GM21737 (cell line): ENCODE measurements around the gene EXOC4.

ENCODE experiments used
- ATAC-seq: cut with Tn5 transposase; IDR thresholded peaks from one replicate; pipeline ENCODE4 v1.9.1; 2021; ENCODE audit warnings: mild to moderate bottlenecking, moderate library complexity; ENCODE audit not compliant: unreplicated experiment

The EXOC4 gene

DNA sequence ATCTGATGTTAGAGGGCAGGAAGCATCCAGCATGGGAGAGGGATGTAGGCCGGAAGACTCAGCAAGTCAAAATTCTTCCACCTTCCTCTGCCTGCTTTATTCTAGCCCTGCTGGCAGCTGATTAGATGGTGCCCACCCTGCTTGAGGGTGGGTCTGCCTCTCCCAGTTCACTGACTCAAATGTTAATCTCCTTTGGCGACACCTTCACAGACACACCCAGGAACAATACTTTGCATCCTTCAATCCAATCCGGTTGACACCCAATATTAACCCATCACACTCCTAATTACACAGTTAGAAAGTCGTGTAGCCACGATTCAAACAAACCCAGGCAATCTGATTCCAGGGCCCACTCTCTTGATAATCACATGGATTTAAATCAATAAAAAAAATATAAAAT lies 440.4 kb downstream of the EXOC4 start:
- no peak for ATAC-seq

DNA sequence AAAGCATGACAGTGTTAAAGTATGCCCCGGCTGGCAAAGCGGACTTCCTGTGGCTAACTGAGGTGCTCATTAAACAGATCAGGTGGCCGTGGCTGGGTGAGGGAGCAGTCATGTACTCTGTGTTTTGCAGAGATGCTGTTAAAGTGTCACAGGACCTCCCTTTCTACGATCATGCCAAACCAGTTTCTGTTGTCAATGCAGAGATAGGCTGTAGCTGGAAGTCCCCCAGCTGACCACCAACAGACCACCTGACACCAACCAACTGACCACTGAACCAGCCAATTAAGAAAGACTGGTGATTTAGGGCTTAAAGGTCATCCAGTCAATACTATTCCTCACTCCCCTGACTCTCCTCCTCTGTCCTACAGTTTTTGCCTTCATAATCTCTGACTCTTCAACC lies 443.2 kb downstream of the EXOC4 start:
- ATAC-seq = no peak

DNA sequence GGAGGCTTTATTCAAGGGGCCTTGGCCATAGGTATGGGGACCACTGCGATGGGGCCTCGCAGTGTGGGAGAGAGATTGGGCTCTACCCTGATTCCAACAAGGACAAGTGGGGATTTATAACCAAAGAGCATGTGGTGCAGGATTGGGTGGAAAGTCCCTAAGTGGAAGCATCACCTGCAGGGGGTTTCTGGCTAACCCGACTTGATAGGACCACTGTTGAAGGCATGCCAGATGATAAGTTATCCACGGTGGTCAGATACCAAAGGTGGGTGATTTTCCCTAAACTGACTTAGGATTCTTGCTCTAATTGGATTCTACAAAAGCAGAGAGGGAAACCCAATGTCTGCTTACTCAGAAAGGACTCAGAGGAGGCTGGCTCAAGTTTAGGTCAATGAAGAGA lies 444.7 kb downstream of the EXOC4 start:
- ATAC-seq = no peak

DNA sequence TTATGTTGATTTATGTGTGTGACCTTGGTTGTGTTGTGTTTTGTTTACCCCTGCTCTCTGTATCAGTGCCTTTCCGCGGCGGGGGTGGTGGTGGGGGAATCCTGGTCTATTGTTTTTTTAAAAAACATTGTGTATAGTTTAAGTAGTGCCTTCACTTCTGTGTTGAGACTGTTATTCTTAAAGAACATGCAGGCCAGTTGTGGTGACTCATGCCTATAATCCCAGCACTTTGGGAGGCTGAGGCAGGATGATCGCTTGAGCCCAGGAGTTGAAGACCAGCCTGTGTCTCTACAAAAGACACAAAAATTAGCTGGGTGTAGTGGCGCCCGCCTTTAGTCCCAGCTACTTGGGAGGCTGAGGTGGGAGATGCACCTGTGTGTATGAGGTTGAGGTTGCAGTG lies 445.2 kb downstream of the EXOC4 start:
- ATAC-seq = no peak

DNA sequence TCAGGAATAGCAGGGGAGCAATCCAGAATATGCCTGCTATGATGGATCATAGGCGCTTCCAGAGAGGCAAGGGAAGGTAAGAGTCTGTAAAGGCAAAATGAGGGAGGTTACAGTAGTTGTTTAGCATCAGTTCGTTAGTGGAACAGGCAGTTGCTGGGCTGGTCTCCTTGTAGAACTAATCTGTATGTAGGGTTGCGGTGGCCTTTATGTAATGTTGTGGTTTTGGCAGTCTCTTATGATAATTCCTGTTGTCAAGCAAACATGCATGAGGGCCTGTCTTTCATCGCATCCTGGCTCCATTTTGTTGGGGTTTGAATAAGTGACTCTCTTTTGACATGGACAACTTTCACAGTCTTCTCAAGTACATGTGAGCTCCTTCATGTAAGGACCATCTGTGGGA lies 446.5 kb downstream of the EXOC4 start:
- no peak for ATAC-seq

DNA sequence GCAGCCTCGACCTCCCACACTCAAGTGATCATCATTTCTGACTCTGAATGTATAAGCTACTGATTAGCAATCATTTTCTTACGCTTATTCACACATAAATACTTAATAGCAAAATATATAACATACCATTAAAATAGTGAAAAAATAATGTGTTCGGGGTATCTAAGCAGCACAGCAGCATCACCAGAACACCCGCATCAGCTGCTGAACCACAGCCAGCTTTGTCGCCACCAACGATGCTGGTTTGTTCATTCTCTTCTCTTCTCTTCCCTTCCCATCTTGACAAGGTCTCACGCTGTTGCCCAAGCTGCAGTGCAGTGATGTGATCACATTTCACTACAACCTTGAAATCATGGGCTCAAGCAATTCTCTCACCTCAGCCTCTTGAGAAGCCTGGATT lies 449.2 kb downstream of the EXOC4 start:
- ATAC-seq = no peak

DNA sequence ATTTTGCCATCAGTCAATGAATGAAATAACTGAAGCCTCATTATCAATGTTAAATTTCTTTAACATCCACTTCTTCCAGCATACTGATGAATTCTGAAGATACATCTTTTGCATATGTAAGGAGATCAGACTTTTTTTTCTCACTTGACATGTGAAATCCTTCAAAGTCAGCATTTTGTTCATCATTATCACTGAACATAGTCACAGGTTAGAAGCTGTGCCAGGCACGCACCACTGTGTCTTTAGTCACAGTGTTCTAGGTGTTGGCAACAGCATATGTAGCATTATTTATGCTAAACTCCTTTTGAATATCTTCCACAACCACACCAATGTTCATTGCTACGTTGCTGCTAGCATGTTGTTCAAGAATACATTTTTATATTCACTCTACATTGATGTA lies 450.1 kb downstream of the EXOC4 start:
- no peak for ATAC-seq

DNA sequence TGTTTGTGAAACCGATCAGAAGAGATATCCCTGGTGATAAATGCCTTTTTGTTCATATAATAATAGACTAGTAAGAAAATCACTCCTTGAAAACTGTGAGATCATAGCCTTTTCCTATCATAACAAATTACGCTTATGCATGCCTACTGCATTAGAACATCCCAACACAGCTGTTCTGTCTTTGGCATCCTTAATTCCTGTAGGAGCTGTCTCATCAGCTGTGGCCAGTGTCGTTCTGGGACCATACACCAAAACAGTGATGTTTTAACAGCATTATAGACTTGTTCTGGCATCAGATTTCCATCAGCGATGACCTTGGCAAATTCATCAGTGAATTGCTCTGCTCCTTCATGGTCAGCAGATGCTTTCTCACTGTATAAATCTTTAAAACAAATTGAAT lies 450.7 kb downstream of the EXOC4 start:
- no peak for ATAC-seq

DNA sequence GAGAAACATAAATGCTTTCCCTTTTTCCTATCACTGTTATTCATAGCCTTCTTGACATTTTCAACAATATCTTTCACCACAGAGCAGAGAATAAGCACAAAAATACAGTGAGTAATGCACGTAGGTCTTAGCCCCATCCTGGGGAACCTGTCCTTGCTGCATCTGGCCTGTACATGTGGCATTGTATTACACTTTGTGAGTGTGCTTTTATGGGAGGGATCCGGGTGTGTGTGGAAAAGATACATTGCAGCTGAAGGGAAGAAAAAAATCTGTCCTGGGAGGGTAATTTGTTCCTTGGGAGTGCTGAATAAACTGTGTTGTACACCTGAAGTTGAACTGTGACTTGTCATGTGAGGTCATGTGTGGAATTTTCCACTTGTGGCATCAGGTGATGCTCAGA lies 451.6 kb downstream of the EXOC4 start:
- ATAC-seq = no peak

DNA sequence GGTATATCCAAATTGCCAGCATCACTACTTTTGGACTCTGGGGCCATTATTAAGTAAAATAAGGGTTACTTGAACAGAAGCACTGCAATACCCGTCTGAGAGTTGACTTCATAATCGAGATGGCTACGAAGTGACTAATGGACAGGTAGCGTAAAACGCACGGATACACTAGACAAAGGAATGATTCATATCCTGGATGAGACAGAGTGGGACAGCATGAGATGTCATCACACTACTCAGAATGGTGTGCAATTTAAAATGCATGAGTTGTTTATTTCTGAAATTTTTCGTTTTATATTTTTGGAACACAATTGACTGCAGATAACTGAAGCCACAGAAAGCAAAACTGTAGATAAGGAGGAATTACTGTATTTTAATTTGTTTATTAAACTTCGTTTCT lies 452.7 kb downstream of the EXOC4 start:
- no peak for ATAC-seq

DNA sequence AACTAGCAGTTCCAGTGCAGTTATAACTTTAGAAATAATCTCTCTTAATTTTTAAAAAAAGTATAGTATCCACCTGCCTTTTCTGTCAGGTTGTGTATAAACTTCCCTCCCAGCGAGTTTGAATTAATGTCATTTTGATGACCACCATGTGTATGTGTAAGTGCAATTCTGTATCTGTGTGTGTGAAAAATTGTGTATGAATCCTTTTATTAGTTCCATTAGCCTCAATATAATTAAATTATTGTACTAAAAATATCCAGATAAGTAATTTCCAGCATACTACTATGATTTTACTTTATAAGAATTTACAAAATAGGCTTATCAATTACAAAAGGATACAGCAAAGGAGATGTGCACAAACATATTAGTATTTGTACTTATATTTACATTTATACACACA lies 453.1 kb downstream of the EXOC4 start:
- no peak for ATAC-seq

DNA sequence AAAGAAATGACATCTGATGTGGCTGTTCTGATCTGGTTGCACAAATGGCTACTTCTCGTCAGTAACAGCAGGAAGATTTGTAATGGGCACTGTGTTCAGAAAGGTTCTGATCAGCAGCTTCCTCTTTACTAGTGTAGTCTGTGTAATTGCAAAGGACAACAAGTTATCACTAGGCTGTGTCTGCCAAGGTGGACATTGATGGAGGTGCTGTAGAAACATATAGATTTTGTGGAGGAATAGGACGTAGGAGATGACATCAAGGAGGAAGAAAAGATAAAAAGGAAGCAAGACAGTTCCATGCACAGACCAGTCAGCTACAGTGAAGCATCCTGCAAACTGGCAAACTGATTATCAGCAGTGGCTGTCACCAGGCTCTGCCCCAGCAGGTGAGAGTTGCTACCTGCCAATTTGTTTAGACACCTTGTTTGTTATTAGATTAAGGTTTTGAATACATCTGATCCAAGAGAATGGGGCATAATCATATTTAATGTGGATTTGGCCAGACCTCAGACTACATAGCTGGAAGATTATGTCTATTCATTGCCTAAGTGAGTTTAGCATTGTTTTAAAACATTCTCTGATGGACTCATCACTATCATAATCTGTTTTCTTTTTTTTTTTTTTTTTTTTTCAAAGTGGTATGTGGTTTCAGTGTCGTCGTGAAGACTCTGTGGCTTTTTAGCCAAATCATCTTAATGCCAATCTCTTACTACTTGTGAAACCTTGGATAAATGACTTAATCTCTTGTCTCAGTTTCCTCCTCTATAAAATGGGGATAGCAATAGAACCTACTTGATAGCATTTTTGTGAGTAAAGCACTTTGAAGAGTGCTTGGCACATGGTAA lies 456.4 kb downstream of the EXOC4 start:
- no peak for ATAC-seq

DNA sequence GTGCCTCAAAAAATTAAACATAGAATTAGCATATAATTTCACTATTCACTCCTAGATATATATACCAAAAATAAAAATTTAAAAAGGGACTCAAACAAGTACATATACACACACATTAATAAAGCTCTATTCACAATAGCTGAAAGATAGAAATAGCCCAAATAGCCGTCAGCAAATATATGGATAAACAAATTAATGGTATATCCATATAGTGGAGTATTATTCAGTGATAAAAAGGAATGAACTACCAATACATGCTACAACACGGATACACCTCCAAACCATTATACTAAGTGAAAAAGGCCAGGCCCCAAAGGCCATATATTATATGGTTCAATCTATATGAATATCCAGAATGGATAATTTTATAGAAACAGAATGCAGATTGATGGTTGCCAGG lies 459.7 kb downstream of the EXOC4 start:
- no peak for ATAC-seq

DNA sequence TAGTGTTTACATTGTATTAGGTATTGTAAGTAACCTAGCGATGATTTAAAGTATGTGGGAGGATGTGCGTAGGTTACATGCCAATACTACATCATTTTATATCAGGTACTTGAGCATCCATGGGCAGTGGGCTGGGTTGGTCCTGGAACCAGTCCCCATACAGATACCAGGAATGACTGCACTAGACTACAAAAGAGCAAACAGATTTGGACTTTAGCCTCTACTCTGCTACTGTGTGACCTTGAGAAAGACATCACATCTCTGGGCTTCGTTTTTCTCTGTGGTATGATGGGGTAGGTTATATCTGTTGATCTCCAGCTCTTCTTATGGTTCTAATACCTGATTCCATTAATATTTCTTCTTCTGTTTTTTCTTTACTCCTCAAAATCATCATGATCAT lies 461.8 kb downstream of the EXOC4 start:
- no peak for ATAC-seq

DNA sequence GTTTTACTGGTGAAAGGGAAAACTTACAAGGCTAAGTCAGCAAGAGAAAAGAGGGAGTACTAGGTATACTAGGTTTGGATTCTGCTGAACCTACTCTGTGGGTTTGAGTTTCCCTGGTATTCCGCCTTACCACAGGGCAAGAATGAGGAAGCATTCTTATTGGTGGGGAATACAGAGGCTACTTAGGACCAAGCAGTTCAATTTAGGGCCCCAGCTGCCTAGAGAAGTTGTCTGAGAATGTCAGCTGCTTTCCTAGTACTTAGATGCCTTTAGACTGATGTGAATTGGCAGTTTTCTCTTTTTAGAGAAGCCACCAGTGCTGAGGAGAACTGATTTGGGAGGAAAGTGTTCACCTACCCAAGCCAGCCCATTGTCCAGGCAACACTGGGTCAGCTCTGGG lies 465.3 kb downstream of the EXOC4 start:
- ATAC-seq = no peak

DNA sequence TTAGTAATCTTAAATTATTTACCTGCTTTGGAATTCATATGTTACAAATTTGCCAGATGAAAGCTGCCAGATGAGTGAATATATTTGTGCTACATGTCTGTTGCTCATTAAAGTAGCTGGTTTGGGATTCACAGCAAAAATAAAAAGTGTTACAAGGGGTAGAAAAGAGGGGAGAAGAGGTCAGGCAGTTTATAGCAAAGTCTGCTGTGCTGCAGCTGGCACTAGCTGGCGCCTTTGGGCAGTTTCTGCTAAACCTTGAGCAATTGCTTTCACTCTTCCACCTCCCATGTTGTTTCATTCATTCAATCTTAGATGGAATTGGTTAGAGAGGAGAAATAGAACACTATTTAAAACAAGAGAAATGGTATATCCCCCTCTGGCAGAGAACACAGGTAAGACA lies 470.2 kb downstream of the EXOC4 start:
- ATAC-seq = no peak

DNA sequence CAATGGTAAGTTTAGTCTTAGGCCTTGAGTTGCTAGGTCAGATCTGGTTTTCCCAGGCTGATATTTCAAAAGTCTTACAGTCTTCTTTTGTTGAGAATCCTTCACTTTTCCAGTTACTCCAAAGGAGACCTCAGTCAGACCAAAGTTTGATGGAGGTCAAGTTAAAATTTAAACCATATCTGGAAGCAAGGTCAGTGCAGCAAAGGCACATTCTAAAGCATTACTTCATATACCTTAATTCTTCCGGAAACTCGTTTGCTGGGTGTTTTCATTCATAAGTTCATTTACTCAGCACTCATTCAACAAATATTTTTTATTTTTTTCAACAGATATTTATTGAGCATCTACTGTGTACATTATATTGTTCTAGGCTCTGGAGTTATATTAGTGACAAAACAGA lies 471.3 kb downstream of the EXOC4 start:
- ATAC-seq = no peak

DNA sequence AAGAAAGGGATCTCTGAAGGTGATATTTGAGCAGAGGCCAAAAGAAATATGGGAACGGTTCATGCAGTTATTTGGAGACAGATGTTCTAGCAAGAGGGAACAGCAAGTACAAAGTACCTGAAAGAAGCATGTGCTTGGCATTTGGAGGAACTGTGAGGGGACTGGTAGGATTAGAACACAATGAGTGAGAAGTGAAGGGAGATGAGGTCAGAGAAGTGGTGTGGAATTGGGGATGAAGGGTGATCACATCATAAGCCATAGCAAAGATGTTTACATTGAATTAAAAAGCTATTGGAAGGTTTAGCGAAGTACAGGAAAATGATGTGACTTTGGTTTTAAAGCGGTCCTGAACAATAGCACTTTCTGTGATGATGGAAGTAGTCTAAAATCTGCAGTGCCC lies 471.8 kb downstream of the EXOC4 start:
- no peak for ATAC-seq

DNA sequence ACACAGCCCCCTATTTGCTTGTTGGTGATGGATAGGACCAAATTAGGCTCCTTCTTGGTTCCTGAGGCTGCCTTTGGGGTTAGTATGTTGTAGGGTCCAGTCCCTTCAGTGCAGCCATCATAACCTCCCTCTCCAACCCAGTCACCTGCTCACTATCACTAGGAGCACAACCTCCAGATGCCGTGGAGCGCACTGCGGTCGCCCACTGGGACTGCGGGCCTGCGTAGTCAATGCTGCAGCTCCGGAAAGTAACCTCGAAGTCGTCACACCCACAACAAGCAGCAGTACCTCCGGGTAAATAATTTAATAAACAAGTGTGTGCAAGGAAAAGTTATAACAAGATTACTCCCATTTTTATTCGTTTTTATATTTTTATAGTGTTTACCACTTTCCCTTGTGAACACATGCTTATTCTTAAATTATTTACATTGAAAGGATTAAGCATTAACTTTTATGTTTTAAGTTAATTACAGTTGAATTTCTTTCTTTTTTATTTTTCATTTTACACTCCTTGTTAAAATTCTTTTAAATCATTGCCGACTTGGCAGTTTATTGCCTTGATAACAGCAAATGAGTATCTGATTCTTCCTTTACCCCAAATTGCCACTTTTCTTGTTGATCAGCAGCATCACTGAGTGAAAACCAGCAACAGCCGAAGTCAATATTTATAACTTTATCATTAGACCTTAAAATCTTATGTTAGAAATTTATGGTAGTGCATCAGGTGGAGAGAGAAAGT lies 474.8 kb downstream of the EXOC4 start:
- ATAC-seq = no peak

DNA sequence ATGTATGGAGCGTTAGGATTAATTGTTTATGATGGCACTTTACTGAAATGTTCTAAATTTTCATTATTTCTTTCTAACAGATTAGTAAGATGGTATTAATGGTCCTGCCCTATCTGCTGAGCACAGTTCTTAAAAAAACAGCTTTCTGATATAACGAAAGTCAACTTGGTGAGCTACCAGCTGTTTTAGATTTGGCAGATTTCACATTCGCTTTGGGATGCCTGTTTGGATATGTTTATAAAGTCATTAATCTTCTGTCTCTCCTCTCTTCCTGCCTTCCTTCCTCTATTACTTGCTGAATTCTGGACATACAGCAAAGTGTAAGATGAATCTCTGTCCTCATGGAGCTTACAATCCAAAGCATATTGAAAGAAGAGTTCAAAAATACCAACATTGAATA lies 477.5 kb downstream of the EXOC4 start:
- no peak for ATAC-seq

DNA sequence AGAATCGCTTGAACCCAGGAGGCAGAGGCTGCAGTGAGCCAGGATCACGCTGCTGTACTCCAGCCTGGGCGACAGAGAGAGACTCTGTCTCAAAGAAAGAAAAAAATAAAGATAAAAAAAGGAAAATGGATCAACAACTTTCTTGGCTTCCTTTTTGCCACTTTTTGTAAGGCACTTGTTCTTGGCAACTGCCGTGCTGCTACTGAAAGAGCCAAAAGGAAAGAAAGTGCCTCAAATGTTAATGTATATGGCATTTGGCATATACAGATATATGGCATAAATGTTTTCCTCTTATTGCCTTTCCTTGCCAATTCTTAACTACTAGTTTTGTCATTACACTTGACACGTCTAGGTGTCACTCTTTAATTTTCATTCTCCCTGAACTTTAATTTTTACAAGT lies 480.5 kb downstream of the EXOC4 start:
- no peak for ATAC-seq

DNA sequence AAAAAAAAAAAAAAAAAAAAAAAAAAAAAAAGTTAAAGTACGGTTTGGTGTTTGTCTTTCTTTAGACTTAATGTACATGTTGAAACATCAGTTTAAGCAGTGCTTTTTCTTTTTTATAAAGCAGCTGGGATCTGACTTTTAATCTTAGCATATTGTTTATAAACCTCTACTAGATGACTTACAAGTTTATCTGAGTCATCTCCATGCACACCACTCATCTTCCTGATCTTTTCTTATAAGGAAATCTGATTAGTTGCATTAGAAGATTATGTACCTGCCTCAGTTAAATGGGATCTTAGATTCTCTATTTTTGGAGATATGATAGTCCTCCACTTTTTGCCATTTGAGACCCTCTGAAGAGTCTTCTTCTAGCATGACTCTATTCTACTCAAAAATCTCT lies 482.3 kb downstream of the EXOC4 start:
- no peak for ATAC-seq

DNA sequence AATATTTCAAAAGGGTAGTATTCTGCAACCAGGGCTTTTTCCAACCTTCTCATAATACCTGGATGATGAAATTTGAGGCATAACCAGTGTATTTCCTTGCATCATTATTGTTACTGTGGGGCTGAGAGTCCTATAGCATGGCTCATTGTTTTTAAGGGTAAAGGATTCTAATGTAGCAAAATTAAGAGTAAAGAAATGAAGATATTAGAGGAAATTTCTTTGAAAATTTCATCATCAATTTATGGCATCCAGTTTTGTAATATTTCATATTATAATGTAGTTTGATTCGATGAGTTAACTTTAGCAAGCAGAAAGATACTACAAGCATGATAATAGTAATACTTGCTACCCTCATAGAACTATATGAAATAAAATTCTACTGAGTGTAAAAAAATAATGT lies 486.9 kb downstream of the EXOC4 start:
- no peak for ATAC-seq
